NCI-H446 treated with DMSO at 0.1 percent for 48 hours (cell line): ENCODE measurements around the gene USP47.

ENCODE experiments used
- DNase-seq: peaks from one replicate; lab custom pipeline; 2025; lab: John Stamatoyannopoulos, UW

USP47 gene

DNA sequence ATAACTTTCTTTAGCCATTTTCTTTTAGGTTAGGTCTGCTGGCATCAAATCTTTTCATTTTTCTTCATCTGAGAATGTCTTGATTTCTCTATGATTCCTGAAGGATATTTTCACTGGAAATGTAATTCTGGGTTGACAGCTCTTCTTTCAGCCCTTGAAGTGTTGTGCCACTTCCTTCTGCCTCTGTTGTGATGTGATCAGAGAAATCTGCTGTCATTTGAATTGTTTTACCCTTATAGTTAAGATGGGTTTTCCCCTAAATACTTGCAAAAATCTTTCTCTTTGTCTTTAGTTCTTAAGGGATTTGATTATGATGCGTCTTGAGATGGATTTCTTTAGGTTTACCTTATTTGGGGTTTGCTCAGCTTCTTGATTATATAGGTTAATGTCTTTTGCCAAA is 23.0 kb downstream of the USP47 start:
- DNase-seq, result no peak

DNA sequence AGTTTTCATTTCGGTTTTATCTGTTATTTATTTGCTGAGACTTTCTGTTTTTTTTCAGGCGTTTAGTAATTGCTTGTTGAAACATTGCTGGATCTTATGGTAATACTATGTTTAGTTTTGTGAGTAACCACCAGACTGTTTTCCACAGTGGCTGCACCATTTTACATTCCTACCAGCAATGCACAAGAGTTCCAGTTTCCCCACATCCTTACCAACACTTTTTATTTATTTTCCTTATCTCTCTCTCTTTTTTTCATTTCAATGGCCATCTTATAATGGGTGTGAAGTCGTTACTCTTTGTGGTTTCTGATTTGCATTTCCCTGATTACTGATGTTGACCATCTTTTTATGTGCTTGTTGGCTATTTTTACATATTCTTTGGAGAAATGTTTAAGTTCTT is 23.7 kb downstream of the USP47 start:
- no peak for DNase-seq

DNA sequence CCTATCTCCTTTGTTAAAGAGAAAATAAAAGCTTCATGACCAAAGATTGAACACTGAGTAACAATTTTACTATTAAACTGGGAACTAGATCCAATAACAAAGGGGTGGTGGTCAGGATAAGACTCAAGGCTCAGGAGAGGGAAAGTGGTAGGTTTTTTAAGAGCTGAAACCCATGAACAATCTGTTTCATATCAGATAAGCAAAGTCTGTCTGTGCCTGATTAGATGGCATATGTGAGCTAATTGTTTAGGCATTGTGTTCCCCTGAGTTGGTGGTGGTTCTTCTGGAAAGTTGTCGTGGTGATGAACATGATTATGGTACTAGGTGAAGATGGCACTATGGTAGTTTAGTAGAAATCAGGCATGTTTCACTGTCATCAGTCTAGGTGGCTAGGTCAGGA is 24.4 kb downstream of the USP47 start:
- DNase-seq, result no peak

DNA sequence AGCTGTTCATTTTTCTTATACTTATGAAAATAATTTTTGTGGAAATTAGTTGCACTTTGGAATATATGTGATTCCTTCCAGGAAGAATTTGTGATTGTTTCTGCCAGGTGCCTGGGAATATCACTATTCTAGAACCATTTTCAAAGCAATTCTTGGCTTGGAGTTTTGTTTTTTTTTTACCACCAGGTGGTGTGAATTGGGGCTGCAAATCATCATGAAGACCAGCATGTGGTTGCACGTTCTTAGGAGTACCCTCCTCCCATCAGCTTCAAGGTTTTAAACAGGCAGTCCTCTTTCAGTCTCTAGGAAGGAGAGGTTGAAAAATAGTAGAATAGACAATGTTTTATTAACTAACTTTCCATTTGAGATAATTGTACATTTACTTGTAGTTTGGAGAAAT is 25.9 kb downstream of the USP47 start:
- DNase-seq, result no peak

DNA sequence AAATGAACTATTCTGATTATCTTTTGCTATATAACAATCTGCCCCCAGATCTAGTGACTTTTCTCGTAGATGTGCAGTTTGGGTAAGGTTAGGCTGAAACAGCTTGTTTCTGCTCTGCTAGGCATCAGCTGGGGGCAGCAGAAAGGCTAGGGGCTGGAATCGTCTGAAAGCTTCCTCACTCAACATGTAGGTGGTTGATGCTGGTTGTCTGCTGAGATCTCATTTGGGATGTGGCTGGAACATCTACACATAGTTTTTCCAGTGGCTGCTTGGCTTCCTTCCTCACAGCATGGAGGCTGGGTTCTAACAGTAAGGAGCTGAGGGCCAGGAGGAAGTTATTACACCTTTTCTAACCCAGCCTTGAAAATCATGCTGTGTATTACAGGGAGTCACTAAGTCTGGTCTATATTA is 30.2 kb downstream of the USP47 start:
- DNase-seq, result no peak

DNA sequence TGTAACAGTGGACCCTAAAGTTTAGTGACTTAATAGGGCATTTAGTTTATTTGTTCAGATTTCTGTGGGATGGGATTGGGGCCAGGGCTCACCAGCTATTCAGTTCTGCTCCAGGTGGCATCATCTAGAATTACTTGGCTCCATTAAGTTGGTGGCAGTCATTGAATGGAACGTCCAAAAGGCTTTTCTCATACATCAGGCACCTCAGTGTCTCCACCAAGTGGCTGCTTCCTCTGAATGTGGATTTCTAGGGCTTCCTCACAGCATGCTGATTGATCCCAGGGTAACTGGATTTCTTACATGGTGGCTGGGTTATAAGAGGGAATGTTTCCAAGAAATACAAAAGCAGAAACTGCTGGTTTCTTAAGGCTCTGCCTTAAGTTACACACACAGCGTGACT is 34.7 kb downstream of the USP47 start:
- DNase-seq, result peak; percentile 15

DNA sequence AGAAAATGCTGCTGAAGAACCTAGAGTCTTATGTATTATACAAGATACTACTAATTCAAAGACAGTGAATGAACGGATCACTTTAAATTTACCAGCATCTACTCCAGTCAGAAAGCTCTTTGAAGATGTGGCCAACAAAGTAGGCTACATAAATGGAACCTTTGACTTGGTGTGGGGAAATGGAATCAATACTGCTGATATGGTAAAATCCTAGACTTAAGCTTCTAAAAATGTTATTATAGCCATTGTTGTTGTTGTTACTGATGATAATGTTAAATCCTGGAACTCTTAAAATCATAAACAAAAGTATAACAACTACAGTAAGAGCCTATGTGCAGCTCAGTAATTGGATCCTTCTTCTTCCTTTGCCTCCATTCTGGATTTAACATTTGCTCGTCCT is 38.4 kb downstream of the USP47 start:
- no peak for DNase-seq

DNA sequence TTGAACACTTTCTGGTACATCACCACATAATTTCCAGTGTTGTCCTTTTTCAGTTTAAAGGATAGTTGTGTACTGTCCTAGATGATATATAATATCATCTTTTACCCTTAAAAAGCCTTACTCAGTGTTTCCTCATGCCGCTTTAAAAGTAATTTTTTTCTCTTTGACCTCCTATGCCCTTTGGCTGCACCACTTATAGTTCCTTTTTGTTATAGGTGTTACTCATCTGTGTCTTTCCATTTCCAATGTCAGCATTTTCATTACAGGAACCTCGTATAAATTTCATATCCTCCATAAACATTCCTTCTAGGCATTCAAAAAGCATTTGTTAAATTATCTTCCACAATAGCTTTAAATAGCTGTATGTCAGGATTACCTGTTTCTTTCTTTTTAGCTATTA is 40.8 kb downstream of the USP47 start:
- no peak for DNase-seq

DNA sequence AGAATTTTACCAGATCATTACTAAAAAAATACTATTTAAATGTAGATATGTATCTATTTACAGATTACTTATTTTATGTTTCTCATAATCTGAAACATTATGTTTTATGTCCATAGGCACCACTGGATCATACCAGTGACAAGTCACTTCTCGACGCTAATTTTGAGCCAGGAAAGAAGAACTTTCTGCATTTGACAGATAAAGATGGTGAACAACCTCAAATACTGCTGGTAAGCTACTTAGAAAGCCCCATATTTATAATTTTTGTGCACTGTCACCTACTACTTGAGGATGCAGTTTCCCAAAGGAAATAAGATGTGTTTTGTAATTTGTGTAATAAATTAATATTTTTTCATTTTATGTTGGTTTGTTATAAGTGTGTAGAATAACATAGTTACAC is 42.6 kb downstream of the USP47 start:
- DNase-seq, result no peak

DNA sequence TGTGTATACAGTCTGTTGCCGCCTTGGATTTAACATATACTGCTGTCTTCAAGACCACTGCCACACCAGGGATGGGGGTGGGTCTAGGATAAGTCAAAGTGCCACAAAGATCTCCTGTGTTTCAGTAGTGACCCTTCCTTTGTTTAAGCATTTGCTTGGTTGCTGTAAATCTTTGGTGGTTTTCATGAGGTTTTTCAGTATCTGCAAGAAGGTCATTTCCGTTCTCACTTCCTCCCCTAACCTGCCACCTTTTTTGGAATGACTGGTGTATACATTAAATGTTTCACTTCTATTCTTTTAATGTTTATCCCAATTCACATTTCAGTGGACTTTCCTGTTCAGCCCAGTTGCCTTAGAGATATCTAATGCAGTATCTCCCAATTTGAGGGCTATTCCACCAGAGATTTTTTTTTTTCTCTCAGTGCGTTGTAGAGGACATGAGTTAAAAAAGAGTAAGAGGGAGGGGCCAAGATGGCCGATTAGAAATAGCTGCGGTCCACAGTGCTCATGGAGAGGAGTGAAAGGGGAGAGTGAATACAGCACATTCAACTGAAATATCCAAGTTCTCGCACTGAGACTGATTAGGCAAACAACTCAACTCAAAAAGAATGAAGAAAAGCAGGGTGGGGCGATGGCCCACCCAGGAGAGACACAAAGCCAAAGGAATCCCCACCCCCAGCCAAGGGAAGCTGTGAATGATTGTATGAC is 43.2 kb downstream of the USP47 start:
- no peak for DNase-seq

DNA sequence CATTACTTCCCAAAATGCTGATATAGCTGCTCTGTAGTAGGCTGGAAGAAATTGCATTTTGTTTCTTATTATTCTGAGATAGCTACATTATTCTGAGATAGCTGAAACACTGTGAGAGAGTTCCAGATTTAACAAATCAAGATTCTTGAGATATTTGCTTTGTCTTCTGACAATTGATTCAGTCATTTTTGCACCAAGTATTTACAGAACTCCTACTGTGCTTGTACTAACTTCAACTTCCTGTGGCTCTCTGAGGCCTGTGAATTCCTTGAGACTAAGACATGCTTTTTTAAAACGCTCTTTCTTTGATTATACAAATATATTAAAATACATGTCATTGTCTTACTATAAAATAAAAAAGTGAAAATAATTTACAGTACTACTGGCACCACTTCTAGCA is 52.7 kb downstream of the USP47 start:
- no peak for DNase-seq

DNA sequence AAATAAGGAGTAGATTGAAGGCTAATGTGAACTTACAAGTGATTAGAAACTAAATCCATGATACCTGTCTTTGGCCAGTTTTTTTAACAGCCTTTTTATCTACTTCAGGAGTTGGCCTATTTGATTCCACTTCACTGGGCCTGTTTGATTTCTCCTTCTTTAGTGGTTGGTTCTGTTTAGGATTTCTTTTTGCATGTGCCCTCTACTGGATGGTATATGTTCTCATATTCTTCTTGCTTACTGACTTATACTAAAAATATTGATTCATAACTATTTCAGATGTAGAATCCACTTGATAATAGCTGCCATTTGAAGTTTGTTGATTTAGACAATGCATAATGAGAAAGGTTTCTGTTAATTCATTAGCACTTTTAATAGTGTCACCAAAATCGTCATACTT is 53.9 kb downstream of the USP47 start:
- DNase-seq, result no peak

DNA sequence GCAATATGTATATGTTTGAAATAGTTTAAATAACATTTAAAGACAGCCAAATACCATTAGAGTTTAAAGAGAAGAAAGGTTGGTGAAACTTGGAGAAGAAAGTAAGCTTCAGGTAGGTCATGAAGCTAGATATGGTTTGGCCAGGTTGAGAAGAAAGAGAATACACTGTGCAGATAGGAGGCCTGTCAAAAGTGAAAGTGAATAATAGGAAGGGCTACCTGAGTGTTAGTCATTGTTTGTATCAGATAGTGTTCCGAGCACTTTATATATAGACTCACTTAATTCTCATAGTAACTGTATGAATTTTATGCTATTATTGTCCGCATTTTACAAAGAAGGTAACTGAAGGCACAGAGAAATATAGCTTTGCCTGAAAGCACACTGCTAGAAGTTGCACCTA is 56.9 kb downstream of the USP47 start:
- no peak for DNase-seq

DNA sequence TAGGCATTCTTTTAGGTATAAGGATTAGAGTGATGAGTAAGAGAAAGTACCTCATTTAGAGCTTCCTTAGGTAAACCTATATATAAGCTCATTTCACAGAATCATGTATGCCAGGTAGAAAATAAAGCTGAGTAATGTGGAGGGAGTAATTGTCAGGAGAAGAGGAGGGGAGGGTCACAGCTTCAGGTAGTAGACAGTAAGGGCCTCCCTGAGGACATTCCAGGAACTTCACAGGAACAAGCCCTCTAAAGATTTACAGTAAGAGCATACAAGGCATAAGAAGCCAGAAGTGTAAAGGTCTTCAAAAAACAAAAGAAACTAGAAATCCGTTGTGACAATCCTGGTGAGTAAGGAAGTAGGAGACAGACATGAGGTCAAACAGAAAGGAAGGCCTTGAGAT is 57.6 kb downstream of the USP47 start:
- DNase-seq, result no peak

DNA sequence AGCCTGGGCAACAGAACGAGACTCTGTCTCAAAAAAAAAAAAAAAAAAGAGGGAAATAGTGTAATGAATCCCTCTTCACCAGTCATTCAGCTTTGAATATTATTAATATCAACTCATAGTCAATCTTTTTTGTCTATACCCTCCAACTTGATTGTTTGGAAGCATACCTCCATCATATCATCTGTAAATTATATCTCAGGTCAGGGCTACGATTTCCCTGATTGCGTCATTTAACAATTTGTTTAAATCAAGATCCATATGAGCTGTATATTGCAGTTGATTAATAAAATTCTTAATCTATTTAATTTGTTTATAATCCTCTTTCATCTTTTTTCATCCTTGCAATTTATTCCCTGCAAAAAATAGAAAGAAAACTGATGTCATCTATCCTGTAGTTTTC is 60.2 kb downstream of the USP47 start:
- DNase-seq, result no peak

DNA sequence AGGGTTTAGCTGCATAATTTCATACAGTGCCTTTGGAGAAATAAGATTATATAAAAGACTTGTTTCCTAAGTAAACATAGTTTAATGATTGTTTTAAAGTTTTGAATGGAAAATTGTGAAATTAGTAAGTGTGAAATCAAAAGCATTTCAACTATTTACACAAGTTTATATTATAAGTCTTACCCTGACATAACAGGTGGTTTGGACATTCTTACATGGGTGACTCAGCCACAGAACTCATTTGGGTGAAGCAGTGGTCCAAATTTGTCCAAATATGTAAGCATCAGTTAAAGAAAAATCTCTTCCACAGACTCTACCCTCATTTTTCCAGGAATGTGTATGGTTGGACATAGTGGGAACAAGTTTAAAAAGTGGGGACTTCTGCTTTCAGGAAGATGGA is 68.0 kb downstream of the USP47 start:
- no peak for DNase-seq

DNA sequence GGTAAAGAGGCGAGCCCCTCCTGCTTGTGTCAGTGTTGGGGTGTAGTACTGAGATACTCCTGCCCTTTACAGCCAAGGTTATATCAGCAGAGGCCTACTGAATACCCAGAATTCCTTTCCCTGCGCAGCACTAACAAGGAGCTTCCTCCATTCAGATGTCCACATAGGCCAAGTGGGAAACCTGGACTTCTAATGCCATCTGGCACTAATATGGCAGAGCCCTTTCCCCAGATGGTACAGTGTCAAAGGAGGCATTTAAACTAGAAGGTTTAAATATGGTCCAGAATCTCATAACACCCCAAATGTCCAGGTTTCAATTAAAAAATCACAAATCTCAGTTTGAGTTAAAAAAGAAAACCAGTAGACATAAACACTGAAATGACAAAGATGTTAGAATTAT is 68.8 kb downstream of the USP47 start:
- no peak for DNase-seq

DNA sequence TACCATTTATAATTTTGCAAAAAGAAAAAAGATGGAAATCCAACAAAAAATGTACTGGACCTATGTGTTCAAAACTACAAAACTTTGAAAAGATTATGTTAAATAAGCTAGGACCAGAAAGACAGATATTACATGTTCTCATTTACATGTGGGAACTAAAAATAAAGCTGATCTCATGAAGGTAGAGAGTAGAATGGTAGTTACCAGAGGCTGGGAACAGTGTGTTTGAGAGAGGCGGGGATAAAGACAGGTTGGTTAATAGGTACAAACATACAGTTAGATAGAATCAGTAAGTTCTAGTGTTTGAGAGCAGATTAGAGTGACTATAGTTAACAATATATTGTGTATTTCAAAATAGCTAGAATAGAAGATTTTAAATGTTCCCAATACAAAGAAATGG is 71.6 kb downstream of the USP47 start:
- DNase-seq, result no peak

DNA sequence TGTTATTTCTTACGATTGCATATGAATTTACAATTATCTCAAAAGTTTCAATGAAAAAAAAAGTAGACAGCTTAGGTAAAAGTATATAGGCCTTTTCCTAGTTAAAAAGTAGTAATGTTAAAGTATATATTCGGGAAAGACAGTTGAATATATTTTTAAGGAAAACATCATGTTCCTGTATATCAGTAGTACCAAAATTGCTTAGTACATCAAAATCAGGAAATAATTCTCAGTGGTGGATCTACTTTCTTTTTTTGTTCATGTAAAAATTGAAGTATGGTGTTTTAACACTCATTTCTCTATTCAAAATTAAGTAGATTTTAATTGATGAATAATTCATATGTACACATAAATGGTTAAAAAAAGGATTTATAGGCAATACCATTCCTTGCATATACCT is 73.9 kb downstream of the USP47 start:
- DNase-seq, result no peak

DNA sequence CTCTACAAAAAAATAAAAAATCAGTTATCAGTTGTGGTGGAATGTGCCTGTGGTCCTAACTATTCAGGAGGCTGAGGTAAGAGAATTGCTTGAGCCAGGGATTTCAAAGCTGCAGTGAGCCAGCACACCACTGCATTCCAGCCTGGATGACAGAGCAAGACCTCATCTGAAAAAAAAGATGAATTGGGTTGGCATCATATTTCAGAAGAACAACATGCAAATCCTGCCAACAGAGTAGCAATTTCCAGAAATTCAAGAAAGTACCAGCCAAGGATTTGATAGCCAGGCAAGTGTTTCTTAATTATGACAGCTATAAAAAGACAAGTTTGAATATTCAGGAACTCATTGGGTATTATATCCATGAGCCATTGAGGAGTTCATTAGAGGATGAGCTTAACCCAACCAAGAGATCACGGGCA is 75.2 kb downstream of the USP47 start:
- peak; percentile 42 for DNase-seq

DNA sequence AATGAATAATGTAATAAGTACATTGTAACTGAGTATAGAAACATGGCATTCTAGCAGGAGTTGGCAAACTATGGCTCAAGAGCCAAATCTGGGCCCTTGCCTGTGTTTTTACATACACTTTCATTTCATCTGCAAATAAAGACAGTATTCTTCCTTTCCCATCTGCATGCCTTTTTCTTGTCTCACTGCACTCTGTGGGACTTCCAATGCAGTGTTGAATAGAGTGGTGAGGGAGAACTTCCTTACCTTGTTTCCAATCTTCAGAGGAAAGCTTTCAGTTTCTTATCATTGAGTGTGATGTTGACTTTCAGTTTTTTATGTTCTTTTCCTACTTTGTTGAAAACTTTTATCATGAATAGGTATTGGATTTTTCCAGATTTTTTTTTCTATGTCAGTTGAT is 82.1 kb downstream of the USP47 start:
- no peak for DNase-seq

DNA sequence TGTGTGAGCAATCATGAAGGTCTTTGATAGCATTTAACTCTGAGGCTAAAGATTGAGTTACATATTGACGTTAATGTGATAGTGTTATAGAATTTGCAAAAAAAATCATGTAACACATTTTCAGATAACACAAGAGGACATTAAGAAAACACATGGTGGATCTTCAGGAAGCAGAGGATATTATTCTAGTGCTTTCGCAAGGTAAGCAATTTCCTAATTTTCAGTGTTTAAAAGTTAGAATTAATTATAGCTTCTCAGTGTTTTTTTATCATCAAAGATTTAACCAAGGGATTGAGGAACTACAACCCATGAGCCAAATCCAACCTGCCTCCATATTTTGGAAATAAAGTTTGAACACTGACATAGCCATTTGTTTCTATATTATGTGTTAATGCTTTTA is 88.1 kb downstream of the USP47 start:
- no peak for DNase-seq

DNA sequence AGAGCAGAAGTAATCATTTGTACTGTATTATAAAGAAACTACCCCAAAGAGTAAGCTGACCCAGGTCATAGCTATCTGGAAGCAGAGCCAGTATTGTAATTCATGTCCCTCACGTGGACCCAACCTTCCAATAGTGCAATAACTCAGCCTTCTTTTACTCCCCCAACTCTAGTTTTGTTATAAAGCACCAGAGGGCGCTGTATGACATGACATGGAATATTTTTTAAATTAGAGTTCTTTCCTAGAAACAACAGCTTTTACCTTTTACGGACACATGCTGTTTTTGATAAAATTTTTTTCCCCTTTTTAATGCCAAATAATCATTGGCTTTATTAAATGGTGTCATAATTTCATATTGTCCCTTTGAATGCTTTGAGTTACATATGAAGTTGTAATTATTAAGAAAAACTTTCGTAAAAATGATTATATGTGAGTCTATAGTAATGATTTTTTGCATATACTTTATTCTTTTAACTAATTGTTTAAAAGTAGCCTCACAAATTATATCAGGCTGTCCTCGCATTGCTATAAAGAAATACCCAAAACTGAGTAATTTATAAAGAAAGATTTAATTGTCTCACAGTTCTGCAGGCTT is 89.8 kb downstream of the USP47 start:
- DNase-seq, result peak; percentile 37

DNA sequence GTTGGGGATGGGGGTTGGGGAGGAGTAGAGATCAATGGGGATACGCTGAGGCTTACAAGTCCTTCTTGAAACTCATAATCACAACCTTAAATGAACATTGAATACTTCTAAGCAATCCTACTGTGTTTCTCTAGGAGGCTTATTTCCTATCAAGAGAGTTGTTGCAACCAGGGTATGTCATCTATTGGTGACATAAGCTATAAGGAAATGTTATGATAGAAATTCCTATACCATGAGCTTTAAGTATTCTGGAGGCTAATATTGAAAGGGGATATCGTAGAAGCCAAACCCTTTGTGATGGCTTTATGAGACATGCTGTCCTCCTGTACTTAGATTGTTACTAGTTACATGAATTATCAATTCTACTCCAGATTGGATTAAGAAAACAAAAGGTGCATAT is 93.8 kb downstream of the USP47 start:
- DNase-seq, result no peak
